Measurements from ENCODE around the gene SNX33.
A peak's percentile ranks its signal among the peaks of the same experiment; 100 is the strongest.
"Not testable (repeated sequence)": the region's sequence is repeated elsewhere in the genome, so short reads cannot be mapped to it uniquely, and the experiment has no call there.

SNX33 gene

DNA sequence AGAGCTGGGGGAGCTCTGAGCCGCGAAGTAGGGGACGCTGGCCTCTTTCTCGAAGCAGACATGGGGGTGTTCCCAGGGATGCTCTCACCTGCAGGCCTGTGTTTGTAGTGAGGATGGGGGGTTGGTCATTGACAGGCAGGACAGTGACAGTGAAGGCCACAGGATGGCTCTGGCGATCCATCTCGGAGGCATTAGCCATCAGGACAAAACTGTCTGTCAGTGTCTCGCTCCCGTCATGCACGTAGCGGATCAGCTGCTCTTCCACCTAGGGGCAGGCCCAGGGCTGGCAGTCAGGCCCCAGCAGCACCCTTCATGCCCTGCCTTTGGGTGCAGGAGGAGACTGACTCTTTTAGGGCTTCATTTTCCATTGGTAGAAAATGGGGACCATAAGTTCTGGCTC, 36.9 kb downstream of the SNX33 start:
- DNase-seq: no peak

DNA sequence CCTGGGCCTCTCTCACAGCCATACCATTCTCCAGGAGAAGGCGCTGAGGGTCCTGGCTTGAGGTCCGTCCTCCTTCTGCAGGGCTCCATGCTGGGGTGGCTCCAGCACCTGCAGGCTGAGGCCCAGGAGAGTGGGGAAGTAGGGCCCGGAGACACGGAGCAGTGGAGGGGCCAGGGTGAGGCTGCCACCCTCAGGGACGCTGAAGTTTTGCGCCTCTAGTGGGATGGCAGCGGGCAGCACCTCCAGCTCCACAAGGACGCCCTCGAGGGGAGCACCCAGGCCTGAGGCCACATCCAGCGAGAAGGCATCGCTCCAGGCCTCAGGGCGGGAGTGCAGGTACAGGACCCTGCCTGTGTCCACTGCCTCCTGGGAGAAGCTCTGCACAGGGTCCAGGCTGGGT, 37.5 kb downstream of the SNX33 start:
- no peak for DNase-seq

DNA sequence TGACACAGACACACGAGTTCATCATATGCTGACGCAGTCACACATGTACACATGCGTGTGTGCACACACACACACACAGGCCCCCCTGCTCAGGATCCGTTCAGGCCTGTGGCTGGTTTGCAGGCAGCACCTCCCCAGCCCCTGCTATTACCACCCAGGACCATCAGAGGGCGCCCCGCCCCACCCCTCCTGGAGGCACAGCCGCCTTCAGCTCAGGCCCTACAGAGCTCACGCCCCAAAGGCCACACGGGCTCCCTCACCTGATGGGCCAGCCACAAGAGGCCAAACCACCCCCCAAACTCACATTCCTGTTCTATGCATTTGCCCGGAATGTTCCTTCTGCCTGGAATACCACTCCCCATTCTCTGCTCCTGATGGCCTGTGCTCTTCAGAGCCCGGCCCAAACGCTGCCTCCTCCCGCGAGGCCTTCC, 38.5 kb downstream of the SNX33 start:
- DNase-seq: peak; percentile 15

DNA sequence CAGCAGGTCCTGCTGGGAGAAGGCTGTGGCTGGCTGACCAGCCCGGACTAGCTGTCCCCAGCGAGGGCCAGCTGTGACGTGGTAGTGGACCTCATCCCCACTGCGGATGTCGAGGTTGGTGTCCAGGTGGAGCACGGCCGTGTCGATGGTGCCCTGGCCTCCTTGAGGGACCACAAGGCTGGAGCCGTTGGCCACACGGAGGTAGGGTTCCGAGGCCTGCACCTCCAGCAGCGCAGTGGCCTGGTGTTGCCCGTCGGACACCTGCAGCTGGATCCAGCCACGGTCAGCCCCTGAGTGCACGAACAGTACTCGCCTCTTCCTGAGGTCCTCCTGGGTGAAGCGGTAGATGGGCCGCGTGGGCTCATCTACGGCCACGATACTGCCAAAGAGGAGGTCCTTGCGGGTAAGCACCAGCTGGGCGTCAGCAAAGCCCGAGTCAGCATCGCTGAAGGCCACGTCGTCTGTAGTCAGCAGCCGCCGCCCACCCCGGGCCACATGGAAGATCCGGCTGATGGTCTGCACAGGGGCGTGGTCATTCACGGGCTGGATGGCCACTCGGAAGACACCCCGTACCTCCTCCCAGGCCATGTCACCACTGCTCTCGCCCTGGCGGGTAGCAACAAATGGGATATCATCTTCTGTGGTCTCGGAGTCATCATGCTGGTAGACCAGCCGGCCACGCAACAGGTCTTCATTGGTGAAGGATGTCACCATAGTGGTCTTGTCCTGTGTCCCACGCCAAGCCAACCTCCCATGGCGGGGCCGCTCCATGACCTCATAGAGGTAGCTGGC, 40.0 kb downstream of the SNX33 start:
- DNase-seq: no peak

DNA sequence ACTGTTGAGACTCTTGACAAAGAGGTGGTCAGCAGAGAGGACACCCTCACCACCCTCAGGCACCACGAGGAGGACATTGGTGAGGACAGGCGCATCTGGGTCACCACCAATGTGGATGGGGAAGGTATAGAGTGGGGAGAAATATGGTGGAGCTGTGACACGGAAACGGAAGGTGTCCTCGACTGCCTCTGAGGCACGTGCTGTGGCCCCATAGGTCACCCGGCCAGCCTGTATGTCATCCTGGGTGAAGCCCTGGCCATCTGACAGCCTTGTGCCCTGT, 40.5 kb downstream of the SNX33 start:
- no peak for DNase-seq

DNA sequence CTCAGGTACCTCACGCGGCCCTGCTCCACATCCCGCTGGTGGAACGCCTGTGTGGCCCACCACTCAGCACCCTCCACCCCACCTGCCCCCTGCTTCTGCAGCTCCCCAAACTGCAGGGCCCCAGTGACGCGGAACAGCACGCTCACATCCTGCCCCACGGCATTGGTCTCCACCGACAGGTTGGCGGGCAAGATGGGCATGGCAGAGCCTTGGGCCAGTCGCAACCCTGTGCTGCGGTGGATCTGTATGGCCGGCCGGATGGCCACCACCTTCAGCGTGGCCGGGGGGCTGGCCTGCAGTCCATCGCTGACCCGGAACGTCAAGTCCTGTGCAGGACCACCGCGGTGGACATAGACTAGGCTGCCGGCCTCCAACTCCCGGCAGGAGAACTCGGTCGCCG, 41.1 kb downstream of the SNX33 start:
- DNase-seq: no peak

DNA sequence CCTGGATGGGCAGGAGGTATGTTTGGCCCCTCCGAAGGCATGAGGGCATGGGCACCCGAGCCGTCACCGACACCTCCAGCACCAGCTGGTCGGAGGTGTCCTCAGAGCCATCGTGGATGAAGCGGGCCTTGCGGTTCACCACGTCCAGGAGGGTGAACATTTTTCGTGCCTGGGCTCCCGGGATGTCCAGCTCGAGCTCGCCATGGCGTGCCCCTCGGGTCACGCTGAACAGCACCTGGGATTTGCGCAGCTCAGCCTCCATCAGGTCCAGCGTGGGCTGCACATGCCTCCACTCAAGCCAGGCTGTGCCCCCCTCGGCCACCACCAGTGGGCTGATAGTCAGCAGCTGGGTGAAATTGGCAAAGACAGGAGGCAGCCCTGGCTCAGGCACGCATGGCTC, 41.7 kb downstream of the SNX33 start:
- not testable (repeated sequence) for DNase-seq

DNA sequence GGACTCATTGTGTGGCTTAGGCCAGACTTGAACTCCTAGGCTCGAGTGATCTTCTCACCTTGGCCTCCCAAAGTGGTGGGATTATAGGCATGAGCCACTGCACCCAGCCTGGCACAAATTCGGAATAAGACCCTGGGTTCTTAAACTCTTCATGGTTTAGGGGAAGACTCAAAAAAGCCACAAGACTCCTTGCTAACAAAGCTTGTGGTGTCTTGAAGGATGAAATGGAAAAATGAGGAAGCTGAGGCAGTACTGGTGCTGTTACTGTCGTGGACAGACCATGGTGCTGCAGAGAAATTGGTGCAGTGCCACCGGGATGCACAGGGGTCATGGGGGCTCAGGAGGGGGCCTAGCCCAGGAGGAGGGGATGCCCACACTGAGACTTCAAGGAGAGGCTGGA, 44.6 kb downstream of the SNX33 start:
- DNase-seq: not testable (repeated sequence)

DNA sequence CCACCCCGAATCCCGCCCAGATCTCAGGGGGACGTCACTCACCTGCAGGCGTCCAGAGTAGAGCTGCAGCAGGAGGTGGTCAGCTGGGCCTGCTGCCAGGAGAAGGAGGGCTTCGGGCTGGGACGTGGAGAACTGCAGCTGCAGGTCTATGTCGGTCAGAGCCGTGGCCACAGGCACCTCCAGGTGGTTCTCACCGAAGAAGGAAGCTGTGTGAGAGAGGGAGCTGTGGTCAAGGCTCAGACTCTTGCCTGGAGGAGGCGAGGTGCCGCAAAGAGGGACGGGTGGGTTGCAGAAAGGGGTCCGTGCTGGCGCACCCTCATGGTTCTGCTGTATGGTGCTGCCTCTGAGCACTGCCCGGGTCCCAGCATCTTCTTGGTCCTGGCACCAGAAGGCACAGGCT, 45.3 kb downstream of the SNX33 start:
- DNase-seq: not testable (repeated sequence)

DNA sequence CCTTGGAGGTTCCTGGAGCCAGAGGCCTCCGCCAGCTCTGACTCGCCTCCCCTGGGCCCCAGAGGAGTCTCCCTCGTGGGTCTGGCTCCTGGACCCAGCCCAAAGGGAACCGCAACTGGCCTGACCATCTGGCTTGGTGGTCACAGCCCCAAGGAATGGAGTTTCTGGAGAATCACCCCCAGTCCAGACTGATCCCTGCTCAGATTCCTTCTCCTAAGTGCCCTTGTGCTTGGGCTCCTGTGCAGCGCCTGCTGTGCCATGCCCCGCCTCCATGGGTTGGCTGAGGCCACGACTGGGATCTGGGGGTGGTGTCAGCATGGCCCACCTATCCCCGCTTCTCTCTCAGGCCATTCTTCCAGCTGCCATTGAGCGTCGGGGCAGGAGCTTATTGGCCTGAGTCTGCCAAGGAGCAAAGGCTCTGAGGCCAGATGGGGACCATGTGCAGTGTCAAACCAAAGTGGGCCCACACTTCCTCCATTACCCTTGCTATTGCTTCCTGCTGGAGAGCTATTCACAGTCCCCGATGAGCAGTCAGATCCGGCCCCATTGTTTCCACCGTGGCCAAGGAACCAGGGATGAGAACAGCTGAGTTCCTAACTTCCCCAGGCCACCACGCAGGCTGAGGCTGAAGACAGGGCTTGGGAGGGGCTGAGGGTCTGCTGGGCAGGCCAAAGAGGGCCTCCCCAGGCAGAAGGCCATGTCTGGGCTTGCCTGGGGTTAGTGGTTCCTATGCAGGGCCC, 46.0 kb downstream of the SNX33 start:
- DNase-seq: no peak

DNA sequence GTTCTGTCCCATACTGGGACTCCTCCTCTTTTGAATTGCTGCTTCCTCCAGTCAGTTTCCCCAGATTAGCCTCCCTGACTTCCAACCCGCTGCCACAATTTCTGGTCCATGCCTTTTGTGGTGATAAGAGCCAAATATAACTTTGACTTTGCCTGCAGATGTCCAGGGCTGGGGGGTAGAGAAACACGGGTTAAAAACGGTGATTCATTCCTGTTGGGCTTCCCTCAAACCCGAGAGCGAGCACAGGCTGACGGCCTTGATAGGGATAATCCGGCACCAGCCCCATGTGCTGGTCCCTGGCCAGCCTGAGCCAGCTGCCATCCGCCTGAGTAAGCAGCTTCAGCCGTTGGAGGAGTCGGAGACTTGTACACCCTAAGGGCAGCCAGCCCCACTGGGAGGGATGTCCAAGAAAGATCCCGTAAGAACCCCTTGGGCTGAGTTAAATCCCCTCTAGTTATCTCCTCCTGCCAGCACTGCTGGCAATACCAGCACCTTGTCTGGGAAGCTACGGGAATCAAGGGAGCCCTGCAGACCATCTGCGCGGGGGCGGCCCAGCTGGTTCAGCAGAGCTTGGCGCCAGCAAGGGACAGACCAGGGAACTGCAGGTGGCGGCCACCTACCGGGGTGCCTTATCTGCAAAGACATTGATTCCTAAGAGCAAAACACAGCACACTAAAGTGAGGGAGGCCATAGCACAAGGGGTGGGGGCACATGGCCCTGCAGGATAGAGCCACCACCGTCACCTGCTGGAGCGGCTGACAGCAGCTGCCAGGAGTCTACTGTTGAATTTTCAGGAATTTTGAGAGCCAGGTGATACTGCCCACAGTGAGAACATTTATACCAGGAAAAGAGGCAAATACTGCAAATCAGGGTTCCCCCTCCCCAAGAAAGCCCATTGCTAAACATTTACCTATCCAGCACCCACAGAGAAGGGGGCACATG, 46.8 kb downstream of the SNX33 start:
- no peak for DNase-seq

DNA sequence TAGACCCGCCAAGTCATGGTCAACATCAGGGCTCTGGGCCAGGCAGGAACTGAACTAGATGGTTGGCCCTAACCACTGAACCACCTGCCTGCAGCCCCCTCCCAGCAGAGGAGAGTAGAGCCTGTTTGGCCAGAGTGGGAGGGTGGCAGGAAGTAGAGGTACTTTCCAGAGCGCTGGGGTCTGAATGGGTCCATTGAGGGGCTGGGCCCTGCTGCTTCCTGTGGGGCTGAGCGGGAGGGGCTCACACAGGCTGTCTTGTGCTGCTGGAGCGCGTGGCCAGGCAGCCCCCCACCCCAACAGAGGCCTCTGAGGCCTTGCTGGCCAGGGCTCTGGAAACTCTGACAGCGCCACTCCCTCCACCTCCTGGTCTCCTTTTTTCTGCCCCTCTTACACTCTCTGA, 47.5 kb downstream of the SNX33 start:
- DNase-seq: no peak

DNA sequence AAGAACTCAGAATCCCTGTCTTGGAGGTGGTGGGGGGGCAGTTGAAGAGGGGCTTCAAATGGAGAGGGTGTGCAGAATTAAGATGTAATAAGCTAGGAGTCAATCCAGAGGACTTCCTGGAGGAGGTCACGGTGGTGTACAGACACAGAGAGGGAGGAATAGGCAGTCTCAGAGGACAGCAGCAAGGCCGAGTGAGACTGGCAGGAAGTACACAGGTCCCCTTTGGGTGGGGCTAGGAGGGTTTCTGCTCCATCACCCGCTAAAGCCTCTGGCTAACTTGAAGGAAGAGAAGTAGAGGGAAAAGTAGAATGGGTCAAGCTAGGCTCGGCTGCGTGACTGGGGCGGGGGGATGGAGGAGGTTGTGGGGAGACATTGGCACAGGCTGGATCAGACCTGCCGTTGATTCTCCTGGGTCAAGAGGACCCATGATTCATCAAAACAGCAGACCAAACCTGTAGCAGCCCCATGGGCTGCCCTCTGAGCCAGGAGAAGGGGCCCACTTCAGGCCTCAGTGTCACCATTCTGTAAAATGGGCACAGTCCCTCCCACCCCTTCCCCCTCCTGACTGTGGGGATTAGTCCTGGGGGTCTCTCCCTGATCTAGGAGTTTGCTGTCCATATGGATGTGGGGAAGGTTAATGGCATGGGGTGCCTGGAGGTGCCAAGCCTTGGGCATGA, 48.1 kb downstream of the SNX33 start:
- DNase-seq: no peak

DNA sequence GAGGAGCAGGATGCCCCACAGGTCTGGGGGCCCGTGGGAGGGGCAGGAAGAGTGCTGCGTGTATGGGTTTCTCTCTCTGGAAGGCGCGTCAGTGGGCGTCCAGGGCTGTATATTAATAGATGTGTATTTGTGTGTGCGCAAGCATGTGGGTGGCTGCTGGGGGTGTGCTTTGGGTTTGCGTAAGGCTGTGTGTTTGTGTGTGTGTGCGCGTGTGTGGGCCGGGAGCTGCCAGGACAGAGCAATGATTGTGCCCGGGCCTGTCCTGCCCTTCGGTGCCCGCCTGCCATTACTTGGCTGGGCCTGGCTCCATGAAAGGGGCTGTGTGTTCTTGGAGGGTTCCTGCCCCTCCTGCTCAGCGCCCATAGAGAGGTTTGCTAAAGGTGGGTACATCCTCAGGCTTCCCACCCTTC, 48.6 kb downstream of the SNX33 start:
- no peak for DNase-seq

DNA sequence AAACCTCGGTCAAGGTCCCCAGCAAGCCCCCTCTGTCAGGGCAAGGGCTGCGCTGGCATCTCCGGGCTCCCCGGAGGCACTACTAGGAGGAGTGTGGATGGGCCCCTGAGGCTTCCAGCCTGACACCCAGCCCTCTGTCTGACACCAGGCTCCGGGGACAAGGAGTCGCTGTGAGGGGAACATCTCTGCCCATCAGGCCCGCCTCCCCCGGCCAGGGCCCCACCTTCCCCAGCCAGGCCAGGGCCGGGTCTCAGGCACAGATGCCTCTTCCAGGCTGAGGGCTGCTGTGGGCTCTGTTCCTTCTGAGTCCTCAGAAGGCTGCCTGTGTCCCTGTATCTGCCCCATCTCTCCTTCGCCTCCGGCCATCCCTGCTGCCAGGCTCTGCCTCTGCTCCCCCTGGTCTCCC, 49.1 kb downstream of the SNX33 start:
- DNase-seq: no peak

DNA sequence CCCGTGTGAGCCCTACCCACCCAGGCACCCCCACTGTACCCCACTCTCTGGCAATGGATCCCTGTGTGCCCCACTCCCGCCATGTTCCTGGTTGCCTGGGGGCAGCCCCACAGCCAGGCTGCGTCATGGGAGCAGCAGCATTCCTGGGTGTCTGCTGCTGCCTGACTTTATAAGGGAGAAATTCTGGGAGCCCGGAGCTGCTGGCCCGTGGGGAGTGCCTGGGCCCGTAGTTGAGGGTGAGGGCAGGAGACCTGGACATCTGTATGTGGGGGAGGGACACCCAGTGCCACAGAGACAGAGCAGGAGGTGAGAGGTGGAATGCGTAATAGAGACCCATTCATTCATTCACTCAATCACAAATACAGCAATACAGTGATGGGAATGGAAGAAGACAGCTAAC, 49.8 kb downstream of the SNX33 start:
- DNase-seq: no peak

DNA sequence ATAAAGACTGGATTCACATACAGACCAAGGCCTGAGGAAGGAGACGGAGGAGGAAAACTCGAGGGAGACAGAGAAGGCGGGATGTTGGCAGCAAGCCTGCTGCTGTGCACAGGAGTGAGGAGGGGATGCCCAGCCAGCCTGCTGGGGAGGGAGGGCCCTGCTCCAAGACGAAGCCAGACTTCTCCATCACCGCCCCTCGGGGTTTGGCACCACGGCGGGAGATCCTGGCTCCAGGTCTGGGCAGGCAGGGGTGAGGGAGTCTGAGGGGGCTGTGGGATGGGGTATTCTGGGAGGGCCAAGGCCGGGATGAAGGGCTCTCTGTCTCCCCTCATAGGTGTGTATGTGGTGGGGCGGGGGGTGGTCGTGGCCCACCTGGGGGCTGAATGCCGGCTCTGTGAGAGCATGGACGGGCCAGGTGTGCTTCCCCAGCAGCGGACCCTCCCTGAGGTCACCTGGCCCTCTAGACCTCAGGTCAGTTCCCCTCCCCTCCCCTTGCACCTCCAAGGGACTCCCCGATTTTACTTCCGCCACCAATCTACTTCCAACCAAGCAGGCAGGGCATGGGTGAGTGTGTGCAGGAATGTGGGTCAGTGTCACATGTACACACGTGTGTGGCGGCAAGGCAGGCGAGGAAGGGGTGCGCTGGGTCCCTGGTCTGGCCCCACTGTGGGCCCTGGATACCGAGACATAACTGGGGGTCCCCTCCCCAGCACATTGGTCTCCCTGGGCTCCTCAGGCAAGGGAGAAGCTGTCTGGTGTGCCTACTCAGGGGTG, 50.4 kb downstream of the SNX33 start:
- not testable (repeated sequence) for DNase-seq

DNA sequence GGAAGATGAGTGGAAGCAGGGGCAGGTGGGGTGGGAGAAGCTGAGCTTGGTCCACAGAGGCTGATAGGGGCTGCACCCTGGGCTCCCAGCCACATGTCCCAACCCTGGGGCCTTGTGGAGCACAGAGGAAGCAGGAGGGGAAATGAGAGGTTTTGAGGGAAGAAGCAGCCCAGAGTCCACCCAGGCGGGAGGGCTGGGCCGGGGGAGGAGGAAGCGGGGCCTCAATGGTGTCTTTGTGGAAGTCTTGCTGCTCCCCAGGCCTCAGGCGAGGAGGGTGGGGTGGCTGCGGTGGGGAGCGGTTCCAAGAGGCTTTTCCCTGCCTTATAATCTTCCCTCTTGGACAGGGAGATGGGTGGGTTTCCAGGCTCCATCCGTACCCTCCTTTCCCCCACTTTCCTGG, 51.8 kb downstream of the SNX33 start:
- not testable (repeated sequence) for DNase-seq

DNA sequence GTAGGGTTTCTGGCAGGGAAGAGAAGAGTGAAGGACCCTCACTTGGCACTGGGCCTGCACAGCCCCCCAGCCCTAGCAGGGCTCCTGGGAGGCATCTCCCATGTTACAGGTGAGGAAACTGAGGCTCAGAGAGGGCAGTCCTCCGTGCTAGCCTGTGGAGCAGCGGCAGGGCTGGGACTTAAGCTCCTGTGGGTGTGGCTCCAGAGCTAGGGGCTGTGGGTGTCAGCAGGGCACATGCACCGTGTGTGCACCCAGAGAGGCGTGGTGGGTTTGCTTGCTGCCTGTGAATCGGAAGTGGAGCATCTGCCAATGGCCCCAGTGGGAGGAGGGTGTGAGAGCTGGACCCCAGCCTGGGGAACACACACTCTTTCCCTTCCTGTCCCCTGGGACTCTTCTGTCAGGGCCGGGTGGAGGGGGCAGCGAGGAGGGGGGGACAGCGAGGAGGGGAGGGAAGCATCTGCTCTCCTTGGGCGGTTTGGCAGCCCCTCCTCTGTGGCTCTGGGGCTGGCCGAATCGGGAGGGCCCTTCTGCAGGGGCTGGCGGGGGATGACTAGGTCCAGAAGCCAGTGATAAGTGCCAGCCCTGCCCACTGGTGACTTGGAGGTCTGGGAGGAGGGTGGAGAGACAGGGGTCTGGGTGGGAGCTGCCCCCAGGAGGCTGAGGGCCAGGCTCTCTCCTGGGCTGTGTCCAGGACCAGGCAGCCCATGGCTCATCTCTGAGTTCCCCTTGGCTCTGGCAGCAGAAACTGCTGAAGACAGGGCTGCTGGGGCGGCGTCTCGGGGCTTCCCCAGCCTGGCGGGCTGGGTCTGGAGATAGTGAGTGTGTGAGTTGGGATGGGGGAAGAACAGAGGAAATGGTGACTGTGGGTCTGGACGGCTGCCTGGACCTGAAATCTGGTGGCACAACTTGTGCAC, 52.5 kb downstream of the SNX33 start:
- DNase-seq: not testable (repeated sequence)

DNA sequence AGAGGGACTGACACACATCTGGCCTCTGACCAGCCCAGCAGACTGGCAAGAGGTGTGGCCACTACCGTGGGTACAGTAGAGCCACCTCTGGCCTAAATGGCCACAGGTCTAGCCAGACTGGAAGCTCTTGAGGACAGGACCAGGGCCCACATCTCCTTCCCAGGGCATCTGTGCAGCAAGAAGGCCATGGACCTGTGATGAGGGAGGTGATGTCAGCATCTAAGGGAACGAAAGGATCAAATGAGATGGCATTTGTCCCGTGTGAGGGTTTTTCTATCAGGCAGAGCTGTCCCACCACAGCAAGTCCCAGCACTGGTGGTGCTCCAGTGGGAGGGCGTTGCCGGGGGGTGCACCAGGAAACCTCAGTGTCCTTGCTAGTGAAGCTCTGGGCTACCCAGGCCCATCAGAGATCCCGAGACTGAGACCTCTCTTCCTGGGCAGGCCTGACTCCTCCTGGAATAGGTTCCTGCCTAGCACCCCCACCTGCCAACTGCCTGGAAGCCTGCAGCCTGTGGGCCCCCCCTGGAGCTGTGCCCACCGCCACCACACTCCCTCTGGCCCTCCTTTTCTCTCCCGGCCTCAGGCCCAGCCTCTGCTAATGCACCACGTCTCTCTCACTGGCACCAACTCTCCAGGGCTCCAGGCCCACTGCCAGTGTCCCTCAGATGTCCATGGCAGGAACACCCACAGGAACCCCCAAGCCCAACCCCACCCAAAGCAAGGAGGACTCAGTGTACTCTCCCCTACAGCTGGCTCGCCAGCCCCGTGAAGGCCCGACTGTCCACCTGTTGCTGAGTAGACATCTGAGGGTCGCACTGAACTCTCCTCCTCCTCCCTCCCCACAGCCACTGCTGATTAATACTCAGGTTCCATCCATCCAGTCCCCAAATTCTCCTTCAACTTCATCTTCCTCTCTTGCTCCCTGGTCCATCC, 53.6 kb downstream of the SNX33 start:
- not testable (repeated sequence) for DNase-seq
